Measurements from ENCODE around the gene PSMF1. TPM values are rescaled to one million over a fixed set of nuclear protein-coding genes. Genes with fewer than 3 reads are reported as not detected.

PSMF1 gene
- total and polyA plus RNA-seq, 2 of the 4 experiments (the other 2 are of a cell fraction), result 93.6 to 109 TPM

- H4K20me1 ChIP-seq (ENCODE audit: insufficient read depth, low read length), result peaks cover 5% of the 10 kb centered on the region
- no peak overlapping the region for H3K23ac ChIP-seq (ENCODE audit: low read depth, low read length)
- no peak overlapping the region for H2AFZ ChIP-seq (replicated peaks; ENCODE audit: low read length, poor library complexity)
- dilution Hi-C loops (cut with HindIII; ENCODE audit: low sequenced_read_pairs, unreplicated experiment) (no loop called here), intact Hi-C loops (cut with micrococcal nuclease) (no loop called here), in situ Hi-C loops (cut with MboI; ENCODE audit: low sequenced_read_pairs) (no loop called here)
- DNase-seq (no peak), ATAC-seq (ENCODE audit: low read depth) (no peak)
- no peak overlapping the region for H3K14ac ChIP-seq (replicated peaks; ENCODE audit: low read depth, low read length)
- no peaks in the 10 kb centered on the region for H3K27me3 ChIP-seq (ENCODE audit: control insufficient read depth, insufficient read depth, low read length)
- H4K8ac ChIP-seq (ENCODE audit: low read depth in 2 of 2, low read length in 2 of 2), result no peak overlapping the region
- H3K56ac ChIP-seq (ENCODE audit: extremely low read depth, insufficient read depth, low read length), result no peak overlapping the region
- no peak overlapping the region for H3K4ac ChIP-seq (ENCODE audit: low read depth, low read length)
- 100% methylated on average over 1 of the region's 1 CpG; no CpG with 5 or more reads in 1 of the 2 experiments for WGBS, 2 experiments (ENCODE audit: extremely low coverage in 2 of 2, insufficient read length in 1 of 2)
- H3K4me2 ChIP-seq (ENCODE audit: low read depth, low read length), result no peak overlapping the region
- no peaks in the 10 kb centered on the region for H3K4me1 ChIP-seq (ENCODE audit: control insufficient read depth, insufficient read depth, low read length)
- H2BK120ac ChIP-seq (ENCODE audit: low read depth, low read length), result no peak overlapping the region
- H3K27ac ChIP-seq (ENCODE audit: insufficient read depth, low read length), result no peak overlapping the region
- H3K4me3 ChIP-seq (ENCODE audit: insufficient read depth, low read depth, low read length), result no peak overlapping the region
- H2AK9ac ChIP-seq (replicated peaks; ENCODE audit: low read depth, low read length, poor library complexity), result no peak overlapping the region
- H3K18ac ChIP-seq (ENCODE audit: low read depth, low read length), result no peak overlapping the region
- H3K9me3 ChIP-seq (ENCODE audit: control insufficient read depth, insufficient read depth, low read length), result no peaks in the 10 kb centered on the region
- peaks cover 20 to 23% of the 10 kb centered on the region in 2 experiments for H3K79me1 ChIP-seq (ENCODE audit: low read depth in 1 of 2, low read length in 2 of 2)
- H3K9ac ChIP-seq (ENCODE audit: low read depth, low read length), result no peak overlapping the region
- no TSS peak for BruUV-seq (replicated peaks)
- no peak overlapping the region for H2BK15ac ChIP-seq (ENCODE audit: low read depth, low read length)
- no peak overlapping the region for H2AK5ac ChIP-seq (ENCODE audit: low read depth, low read length)
- H4K5ac ChIP-seq (ENCODE audit: low read depth, low read length), result no peak overlapping the region
- no peak overlapping the region for H2BK5ac ChIP-seq (ENCODE audit: low read depth, low read length, poor library complexity, severe bottlenecking)
- H3K36me3 ChIP-seq (ENCODE audit: control insufficient read depth, insufficient read depth, low read length), result peaks cover 17% of the 10 kb centered on the region
- CTCF ChIA-PET, result no interaction called here
- TF ChIP-seq FOS (IDR thresholded peaks at IDR 0.05; ENCODE audit: low read depth, low read length), result no peak
- no peak for TF ChIP-seq CTCF (conservative IDR thresholded peaks at IDR 0.05; ENCODE audit: low read depth, low read length)
- TF ChIP-seq, protein P1, sequence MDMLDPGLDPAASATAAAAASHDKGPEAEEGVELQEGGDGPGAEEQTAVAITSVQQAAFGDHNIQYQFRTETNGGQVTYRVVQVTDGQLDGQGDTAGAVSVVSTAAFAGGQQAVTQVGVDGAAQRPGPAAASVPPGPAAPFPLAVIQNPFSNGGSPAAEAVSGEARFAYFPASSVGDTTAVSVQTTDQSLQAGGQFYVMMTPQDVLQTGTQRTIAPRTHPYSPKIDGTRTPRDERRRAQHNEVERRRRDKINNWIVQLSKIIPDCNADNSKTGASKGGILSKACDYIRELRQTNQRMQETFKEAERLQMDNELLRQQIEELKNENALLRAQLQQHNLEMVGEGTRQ (IDR thresholded peaks at IDR 0.05; ENCODE audit: low read depth, low read length), result no peak
- TF ChIP-seq MAFK (IDR thresholded peaks at IDR 0.05; ENCODE audit: low read depth, low read length), result no peak
- TF ChIP-seq ELK1 (IDR thresholded peaks at IDR 0.05; ENCODE audit: borderline replicate concordance, low read depth, low read length), result no peak
- no peak for TF ChIP-seq MAZ (IDR thresholded peaks at IDR 0.05; ENCODE audit: borderline replicate concordance, low read depth, low read length)
- no peak for TF ChIP-seq CHD1 (IDR thresholded peaks at IDR 0.05; ENCODE audit: low read depth, low read length)
- TF ChIP-seq NFE2L2 (IDR thresholded peaks at IDR 0.05; ENCODE audit: low read depth, low read length), result no peak
- no peak overlapping the region for H4K91ac ChIP-seq (ENCODE audit: insufficient read depth, low read depth, low read length)
- POLR2A ChIA-PET (ENCODE audit: unreplicated experiment), result no interaction called here
- no peak overlapping the region for H2BK20ac ChIP-seq (ENCODE audit: low read depth, low read length)
- H3K9me1 ChIP-seq (ENCODE audit: insufficient read depth, low read length), result peaks cover 4% of the 10 kb centered on the region; the same call in 1 of the 2 replicates
Observed at GRCh38 chr20:1154691-1155090, 36.3 kb downstream of the PSMF1 start.

All from IMR-90 (cell line).